Hematopoietic multipotent progenitor cell (in vitro differentiated cells): ENCODE measurements around the gene SREK1IP1. TPM values are rescaled to one million over a fixed set of nuclear protein-coding genes. Genes with fewer than 3 reads are reported as not detected.

Source experiments
- DNase-seq, 3 donors: peaks; one replicate each; pipeline ENCODE4 v3.0.0-alpha.2; 2011 to 2015; ENCODE audit warnings: low read depth in 2 of 3, low spot score in 2 of 3
- total RNA-seq: library from RNA; depleted of rRNA; stranded (reverse); fragments of >200 nt; gene quantifications from one replicate; pipeline ENCODE4 v1.2.3, GENCODE V29; 2012

The SREK1IP1 gene
- 4.3 TPM for total RNA-seq

DNA sequence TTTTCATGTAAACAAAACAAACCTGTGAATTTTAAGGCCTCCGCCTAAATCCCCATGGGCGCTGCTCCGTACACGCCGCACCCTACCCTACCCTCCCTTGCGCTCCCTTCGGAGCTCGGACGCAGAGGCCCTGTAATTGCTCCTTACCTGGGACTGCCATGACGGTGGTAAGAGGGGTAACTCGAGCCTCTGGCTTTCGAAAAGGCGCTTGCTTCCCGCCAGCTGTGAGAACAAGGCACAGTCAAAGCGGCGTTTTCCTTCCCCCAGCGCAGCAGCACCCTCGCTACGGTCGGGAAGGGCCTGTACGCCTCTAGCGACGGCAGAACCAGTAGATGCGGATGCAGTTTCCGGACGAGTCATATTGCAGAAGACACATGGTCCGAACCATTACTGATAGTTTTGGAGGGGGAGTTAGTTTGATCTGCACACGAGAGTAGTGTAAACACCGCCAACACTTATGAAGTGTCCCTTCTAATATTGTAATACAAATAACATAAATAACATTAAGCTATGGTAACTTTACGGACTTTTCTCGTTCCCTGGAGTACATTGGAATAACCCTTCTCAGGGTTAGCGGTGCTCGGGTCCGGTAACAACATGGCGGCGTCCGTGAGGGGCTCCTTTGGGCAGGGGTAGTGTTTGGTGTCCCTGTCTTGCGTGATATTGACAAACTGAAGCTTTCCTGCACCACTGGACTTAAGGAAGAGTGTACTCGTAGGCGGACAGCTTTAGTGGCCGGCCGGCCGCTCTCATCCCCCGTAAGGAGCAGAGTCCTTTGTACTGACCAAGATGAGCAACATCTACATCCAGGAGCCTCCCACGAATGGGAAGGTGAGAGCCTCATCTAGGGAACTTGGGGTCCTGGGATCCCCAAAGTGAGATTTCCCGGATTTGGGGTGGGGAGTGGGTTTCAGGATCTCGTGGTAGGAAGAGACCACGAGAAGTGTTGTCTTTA, at the start of gene SREK1IP1, which contains the start of gene CWC27:
TSS of gene SREK1IP1 (minus strand) at position 334 of the 955 bp plus-strand sequence. CDS start at position 160, 174 bp downstream.
TSS of gene CWC27 (plus strand) at position 573 of the 955 bp plus-strand sequence. CDS start at position 790, 217 bp downstream.
- peak; percentile 71 to 93 (median 89) for DNase-seq

DNA sequence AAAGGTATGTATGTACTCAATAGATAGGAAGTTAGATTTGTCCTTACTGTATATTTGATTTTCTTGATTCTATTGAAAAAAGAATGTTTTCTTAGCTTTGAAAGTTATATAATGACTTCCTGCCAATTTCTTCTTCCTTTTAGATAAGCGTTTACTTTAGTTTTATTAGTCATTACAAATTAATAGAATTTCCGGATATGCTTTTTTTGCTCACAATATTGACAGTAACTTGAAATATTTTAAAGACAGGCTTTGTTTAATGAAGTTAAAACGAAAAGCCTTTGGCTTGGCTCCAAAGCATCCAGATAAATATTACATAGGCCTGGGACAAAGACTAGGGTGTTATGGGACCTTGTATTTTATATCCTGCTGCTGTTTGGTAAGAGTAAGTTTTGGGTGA, 49.8 kb upstream of the SREK1IP1 start:
- no peak for DNase-seq

DNA sequence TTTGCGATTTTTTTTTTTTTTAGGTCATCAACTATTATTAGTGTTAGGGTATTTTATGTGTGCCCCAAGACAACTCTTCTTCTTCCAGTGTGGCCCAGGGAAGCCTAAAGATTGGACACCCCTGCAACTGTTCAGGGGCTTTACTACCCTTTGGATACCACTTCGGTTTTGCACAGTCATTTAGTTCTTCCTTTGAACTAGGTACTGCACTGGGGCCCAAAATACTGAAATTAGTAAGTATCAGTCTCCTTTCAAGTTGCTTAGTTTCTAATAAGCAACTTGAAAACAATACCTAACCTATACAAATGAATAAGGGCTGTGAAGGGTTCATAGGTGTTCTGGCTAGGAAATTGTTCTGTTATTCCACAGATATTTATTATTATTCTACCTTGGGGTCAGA, 45.6 kb upstream of the SREK1IP1 start:
- no peak for DNase-seq

DNA sequence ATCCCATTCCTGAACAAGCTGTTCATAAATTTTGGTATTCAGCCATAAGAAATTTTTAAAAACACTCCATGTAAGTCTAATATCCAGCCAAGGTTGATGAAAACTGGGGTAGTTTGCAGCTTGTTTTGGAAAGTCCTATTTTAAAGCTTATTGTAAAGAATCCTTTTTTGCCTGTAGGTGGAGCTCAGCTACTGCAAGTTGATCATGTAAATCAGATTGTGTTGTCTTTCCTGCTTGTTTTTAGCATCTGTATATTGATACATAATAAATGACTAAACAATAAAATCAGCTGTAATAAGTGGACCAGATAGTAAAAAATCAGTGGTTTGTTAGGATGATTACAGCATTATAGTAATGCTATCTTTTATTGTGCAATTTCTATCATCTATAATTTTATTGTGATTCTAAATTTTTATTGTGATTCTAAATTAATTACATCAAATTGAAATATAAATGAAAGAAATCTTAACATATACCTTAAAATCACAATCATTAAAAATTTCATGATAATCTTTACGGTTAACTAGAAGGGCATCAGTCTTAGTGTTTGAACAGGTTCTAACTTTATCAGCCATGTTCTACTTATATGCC, 42.7 kb upstream of the SREK1IP1 start:
- peak; percentile 4 to 71 (median 43) for DNase-seq

DNA sequence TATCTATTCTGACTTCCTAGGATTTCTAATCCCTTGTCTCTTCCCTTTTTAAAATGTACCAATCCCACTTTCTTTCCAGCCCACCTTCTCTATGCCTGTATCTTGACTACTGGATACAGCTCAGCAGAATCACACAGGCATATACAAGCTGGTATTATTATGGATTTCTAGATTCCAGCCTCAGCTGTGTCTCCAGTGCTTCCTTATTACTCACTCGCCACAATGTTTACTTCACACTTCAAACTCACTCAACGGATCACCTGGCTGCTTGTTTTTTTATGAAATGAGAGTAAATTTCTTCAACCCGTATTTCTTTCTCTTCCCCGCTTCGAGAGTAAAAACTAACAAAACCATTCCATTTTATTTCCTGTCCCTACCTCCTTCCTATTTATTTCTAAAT, 39.0 kb upstream of the SREK1IP1 start:
- no peak for DNase-seq

DNA sequence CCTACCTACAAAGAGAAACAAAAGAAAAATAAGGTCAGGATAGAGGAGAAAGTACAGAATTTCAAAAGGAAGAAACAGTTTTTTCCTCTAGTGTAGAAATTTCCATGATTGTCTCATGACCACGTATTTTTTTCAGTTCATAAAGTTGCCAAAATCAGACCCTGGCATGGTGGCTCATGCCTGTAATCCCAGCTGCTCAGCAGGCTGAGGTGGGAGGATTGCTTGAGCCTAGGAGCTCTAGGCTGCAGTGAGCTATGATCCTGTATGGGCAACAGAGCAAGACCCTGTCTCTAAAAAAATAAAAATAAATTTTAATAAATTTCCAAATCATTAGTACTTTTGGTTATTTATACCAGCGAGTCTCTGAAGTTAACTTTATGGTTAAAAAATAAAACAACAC, 38.0 kb upstream of the SREK1IP1 start:
- DNase-seq: no peak

DNA sequence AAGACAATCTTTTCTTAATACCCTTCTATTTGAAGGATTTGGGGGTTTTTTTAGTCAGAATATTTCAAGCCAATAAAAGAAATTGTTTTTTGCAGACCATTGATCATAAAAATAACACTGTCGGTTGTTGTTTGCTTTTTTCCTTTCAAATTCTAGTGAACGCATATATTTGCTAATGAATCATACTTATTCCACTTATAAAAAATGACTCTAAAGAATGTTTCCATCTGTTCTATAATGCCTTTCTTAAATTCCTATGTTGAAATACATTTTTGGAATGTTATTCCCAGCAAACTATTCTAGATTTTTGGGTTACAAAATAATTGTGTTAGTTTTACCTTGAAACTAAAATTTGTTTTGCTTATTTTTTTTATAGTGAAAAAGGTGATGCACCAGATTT, 32.4 kb upstream of the SREK1IP1 start:
- DNase-seq: no peak

DNA sequence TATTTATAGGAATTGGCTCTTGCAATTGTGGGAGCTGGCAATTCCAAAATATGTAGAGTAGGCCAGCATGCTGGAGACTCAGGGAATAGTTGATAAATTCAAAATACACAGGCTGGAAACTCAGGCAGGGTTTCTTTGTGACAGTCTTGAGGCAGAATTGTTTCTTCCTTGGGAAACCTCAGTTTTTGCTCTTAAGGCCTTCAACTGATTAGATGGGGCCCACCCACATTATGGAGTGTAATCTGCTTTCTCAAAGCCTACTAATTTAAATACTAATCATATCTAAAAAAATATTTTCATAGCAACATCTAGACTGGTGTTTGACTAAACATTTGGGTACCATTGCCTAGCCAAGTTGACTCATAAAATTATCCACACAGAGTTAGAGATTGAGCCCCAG, 27.8 kb upstream of the SREK1IP1 start:
- no peak for DNase-seq

DNA sequence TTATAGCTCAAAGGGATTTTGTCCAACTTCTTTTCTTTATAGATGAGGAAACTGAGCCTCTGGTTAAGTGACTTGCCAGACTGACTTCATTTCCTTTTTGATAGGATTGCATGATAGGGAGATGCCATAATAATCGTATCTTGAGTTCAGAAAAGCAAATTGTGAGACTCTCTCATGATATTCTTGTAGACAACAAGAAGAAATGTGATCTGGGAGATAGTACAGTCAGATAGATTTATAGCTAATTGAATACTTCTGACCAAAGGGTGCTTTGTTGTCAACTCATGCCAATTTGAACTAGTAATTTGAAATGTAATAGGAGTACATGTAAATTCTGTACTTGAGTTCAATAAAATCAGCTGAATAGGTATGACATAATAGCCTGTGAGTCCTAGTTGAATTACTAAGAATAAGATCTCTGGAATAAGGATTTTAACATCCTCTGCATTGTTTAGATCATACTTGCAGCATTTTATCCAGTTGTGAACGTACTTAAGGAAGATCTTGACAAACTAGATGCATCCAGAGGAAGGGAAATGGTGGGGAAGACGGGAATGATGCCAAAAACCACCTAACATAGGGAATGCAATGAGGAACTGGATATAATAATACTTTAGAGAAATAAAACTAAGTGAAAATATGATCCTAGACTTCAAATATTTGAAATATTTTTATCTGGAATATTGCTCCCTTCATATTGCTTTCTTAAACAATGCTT, 25.7 kb upstream of the SREK1IP1 start:
- DNase-seq: no peak

DNA sequence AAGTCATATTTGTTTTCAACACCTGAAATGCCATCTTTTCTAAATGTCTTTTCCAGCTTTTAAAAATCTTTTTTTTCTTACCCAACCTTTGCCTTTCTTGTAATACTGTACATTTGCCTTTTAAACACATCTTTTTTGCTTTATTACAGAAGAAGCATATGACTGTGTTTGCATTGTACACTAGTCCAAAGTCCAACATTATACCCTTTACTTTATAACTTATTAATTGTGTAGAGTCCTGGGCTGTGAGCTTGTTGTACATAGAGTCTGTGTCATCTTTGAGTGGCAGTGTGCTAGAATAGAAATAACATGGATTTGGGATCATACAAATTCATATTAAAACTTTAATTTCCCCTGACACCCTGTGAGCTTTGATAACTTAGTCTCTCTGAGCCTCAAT, 24.0 kb upstream of the SREK1IP1 start:
- no peak for DNase-seq

DNA sequence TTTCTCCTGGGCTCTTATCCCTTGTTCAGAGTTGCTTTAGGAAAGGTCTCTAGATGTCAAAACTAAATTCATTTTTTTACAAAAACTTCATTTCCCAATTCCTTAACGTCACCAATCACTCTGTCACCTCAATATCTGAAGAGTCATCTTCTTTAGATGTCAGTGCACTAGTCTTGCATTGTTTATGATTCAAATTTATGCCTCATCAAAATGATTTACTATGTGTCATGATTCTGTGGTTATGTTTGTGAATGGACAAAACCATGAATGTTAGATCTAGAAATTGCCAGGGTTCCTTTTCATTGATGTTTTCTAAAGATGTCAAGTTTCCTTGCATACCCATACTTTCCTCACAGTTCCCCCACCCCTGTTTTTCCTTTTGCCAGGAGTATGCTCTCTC, 21.7 kb upstream of the SREK1IP1 start:
- DNase-seq: no peak

DNA sequence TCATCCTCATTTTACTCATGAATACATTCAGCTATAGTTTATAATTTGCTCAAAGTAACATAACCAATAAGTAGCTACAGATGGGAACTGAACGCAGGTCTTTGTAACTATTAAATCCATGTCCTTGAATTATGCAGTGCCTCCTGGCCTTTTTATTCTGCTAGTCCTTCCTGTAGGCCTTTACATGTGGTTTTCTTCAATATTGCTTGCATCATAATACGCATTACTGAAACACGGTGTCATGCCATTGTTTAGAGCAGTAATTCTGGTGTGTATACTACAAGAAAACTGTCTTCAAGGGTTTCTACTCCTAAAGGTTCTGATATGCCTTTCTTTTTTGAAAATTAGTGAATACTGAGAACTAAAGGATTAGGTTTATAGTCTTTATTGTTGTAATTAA, 21.0 kb upstream of the SREK1IP1 start:
- no peak for DNase-seq

DNA sequence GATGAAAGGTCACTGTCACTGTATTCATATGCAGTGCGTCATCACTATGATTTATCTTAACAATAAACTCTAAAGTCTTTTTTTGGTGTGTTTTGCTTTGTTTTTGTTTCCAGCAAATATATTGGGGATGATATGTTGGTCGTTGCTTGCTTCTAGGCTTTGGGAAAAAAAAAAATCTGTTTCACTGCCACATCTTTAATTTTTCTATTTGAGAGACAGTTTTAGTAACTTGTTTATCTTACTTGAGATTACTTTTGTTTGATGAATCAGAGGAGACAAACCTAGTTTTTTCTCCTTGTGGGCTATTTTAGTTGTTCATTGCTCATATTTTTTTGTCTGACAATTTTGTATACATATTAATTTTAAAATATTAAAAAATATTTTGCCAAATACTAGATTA, 19.7 kb upstream of the SREK1IP1 start:
- DNase-seq: no peak

DNA sequence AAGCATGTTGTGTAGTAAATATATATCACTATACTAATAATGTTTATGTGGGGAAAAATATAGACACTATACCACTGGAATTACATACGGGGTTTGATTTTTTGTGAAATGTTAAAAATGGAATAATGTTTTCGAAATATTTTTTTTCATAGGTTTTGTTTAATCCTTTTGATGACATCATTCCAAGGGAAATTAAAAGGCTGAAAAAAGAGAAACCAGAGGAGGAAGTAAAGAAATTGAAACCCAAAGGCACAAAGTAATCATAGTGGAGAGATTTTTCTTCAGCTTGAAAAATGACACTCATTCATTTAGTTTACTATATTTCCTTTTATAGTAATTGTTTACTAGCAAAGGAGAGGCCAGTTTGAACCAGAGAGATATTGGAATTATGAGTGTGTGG, 17.9 kb upstream of the SREK1IP1 start:
- DNase-seq: no peak

DNA sequence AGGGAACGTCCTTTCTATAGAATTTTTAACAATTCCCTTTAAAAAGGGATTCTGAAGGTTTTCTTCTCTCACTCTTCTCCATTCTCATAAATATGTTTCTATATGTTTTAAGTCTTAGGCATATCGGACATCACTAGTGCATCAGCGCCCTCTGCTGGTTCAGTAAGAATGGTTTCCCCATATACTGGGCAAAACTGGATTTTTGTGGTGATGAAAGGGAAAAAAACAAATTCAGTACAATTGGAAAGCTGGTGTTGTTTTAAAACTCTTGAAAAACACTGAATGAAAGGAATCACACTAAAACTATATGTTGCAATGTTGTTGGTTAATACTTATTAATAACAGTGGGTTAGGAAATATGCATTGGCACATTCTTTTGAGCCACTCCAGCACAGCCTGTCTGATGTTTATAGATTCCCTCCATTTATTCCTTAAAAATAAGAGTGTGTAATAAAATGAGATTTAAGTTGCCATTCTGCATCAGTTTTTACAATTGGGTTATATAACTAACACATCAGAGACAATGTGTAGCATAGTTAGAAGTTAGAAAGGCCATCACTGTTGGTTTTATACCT, 16.0 kb upstream of the SREK1IP1 start:
- peak; percentile 44 to 89 (median 75) for DNase-seq

DNA sequence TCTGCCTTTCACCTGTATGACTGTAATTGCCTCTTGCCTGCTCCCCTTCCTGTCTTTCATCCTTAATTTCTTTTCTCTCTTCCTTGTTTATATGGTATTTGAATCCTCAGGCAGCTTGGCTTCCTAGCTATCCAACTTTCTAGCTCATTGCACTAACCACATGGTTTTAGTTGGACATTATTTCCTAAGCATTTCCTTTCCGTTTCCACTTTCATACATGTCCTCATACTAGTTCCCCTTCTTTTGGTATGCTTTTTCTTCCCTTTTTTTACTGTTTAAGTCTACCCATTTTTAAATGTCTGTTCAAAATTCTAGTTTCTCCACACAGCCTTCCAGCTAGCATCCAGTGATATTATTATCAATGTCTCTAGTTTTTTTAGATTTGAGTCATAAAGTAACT, 6.8 kb upstream of the SREK1IP1 start:
- DNase-seq: no peak

DNA sequence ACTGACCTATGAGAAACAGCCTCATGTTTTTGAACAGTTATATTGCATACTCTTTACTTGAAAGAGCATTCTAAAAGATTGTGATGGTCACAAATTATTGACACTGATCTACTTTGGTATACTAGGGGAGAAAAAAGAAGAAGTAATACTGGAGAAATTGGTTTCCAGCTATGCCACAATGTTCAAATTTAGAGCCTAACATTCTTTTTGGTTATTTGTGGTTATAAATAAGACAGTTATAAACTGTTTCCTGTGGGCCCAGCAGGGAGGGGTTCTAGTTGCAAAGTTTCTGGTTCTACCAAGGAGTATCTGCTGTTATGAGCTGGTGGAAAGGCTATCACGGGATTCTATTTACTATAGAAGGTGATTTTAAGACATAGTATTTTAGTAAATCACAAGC, 5.0 kb upstream of the SREK1IP1 start:
- peak in 1 of 3 donors; percentile 29 for DNase-seq

DNA sequence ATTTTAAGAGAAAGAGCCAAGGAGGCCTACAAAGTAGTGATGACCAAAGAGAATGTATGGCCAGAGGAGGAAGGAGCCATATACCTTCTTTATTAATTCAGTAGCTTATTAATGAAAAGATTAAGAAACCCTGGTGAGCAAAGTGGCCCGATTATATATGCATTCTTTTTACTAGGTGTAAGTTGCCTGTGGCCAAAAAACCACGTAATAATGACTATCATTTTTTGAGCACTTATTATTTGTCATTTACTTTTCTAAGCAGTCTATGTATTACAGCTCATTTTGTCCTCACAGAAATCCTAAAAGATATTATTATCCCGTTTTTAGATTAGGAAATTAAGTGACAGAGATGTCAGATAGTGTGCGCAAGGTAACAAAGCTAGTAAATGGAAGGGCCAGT, 3.2 kb upstream of the SREK1IP1 start:
- no peak for DNase-seq

DNA sequence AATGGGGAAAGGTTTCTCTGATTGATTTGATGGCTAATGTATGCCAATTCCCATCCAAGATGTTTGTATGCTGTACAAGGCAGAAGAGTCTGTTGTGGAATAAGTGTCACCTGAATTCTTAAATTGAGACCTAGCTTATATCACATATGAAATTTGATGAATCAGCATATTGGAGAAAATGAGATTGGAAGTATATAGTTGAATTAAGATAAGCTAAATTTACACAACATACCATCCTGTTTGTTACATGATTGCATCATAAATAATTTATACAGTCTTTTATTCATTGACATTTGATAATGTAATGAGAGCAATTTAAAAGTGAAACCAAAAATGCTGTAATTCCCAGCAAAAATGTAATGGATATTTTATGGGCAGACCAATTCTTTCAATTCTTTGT, 1.4 kb upstream of the SREK1IP1 start:
- no peak for DNase-seq

DNA sequence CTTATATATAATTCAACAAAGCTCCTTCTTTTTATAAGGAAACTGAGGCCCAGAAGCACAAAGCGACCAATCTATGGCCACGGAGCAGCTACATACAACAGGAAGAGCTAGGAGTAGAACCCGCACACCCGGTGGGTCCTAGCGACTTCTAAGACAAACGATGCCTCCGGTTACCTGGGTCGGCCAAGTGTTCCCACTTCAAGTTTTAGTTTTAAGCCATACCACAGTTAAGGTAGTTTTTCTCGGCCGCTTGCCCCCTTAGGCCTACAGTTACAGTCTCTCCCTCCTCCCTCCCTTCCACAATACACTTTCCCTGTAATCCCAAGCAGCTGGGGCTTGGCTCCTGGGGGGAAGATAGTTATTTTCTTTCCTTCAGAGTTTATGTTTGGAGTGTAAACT, 533 bp downstream of the SREK1IP1 start:
- DNase-seq: peak in 1 of 3 donors; percentile 3

DNA sequence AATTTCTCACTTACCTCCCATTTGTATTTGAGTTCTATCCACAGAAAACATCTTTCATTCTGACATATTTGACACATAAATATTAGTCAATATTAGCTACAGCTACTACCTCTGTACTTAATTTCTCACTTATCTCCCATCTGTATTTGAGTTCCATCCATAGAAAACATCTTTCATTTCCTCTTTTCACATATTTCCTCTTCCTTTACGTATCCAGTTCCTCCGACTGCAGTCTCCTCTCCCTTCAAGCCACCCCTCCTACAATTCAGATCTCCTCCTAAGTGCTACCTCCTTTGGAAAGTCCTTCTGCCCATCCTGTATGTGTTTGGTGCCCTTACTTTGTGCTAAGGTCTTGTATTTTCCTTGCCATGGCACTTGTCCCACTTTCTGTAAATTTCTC, 1.6 kb downstream of the SREK1IP1 start:
- DNase-seq: no peak
